Measurements from ENCODE around the gene KRTAP10-4.
A peak's percentile ranks its signal among the peaks of the same experiment; 100 is the strongest.

The KRTAP10-4 gene

DNA sequence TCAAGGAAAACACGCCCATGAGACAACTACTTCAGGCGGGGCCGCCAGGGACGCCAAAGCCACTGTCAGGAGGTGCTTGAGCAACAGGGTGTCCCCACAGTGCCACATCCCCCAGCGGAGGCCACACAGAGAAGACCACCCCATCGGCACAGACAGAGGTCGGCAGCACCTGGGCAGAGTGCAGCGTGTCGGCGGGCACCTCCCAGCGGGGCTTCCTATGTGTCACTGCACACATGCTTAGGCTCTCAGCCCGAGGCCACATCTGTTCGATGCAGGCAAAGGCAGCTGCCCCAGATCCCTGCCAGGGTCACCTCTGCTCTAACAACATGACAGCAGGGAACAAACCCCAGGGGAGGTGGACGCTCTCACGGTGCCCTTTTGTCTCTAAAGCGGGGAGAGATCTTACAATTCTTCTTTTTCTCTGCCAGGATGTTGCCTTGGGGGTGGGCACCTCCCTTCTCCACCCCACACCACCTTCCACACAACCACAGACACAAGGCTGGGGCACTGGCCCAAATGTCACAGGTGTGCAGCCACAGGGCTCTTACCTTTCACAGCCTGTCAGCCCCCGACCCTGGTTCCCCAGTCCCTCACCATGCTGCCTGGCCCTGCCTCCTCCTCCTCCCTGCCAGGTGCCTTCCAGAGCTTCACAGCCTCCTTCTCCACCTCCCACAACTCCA lies 42.5 kb downstream of the KRTAP10-4 start:
- DNase-seq (ENCODE audit: low read depth in 3 of 3, low spot score in 1 of 3) = no peak

DNA sequence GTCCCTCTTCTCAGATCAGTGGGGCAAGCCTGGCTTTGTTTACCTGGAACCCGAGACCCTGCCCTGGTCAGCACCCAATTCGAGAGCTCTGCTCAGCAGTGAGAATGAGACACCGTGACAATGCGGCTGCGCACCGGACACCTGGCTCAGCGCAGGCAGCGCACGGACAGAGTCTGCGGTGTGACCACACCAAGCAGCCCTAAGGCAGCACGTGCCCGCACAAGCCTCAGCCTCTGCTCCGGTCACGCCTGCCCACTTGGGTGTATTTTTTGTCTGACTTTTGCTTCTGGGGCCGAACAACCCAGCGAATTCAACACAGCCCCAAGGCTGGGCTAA lies 43.0 kb downstream of the KRTAP10-4 start:
- no peak for DNase-seq (ENCODE audit: low read depth in 3 of 3, low spot score in 1 of 3)

DNA sequence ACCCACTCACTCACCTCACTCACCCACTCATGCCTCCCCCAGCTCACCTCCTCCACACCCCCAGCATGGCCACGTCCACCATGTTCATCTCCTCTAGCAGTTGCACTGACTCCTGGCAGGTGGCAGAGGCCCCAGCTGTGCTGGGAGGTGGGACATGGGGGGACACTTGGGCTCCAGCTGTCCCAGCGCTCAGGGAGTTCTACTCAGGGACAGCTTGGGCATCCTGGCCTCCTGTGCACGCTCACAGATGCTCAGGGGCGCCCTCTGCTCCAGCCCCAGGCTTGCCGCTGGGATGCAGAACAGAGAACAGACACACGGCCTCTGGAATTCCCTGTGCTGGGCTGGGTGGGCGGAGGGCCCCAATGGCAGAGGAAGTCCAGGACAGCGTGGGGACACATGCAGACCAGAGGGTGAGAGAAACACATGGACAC lies 43.6 kb downstream of the KRTAP10-4 start:
- no peak for DNase-seq (ENCODE audit: low read depth in 3 of 3, low spot score in 1 of 3)

DNA sequence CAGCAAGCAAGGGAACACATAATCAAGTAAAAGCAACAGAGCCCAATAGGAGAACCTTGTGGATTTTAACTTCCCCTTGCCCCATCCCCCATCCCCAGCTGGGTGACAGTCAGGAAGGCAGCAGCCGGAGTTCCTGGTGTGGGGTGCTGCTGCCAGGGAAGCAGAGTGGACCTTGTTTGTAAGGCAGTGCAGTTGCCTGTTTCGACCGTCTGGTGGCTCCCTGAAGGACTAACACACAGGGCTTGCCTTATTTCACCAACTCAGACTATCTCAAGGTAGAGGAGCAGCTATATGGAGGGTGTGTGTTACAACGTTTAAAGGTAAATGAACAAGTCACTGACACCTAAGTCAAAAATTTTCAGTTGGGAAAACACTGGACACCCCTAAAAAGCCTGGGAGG lies 45.0 kb downstream of the KRTAP10-4 start:
- DNase-seq (ENCODE audit: low read depth in 3 of 3, low spot score in 1 of 3) = no peak

DNA sequence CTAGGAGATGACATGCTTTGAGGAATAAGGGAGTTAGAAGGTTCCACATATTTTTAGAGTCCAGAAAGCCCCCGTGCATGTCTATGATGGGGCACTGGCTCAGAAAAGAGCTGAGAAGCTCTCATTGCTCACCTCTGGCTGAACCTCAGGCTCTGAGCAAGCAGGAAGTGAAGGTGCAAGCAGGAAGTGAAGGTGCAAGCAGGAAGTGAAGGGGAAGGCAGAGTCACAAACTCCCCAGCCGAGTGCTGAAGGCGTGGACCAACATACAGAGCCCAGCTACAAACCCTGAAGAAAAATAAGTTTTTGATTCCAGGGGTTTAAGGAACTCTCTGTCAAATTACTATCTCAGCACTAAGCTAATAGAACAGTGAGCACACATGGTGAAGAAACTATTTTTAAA lies 45.4 kb downstream of the KRTAP10-4 start:
- peak; percentile 15 to 36 (median 31) for DNase-seq (ENCODE audit: low read depth in 3 of 3, low spot score in 1 of 3)

DNA sequence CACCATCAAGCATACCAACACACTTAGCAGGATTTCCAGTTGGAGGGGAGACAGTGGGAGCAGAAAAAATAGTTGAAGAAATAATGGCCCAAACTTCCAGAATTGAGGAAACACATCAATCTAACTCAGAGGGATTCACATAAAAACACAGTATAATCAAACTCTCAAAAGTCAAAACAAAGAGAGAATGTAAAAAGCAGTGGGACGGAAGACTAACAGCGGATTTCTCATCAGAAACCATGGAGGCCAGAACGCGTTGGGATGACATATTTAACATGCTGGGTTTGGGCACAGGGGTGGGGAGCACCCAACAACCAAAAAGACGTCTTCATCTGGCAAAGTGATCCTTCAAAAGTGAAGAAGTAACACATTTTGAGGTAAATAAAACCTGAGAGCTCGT lies 46.4 kb downstream of the KRTAP10-4 start:
- no peak for DNase-seq (ENCODE audit: low read depth in 3 of 3, low spot score in 1 of 3)

DNA sequence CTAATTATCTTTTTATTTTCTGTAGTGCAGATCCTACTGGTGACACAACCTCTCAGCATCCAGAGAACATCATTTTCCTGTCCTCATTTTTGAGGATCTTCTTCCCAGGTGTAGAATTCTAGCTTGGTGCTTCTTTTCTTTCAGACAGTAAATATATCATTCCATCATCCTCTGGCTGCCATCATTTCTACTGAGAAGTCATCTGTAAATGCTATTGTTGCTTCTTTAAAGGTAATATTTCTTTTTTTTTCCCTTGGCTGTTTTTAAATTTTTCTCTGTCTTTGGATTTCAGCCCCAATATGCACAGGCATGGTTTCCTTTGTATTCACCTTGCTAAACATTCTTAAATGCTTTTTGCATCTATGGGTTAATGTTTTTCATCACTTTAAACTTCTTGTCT lies 50.0 kb downstream of the KRTAP10-4 start:
- DNase-seq (ENCODE audit: low read depth in 3 of 3, low spot score in 1 of 3) = no peak

Measured in stimulated activated CD4-positive, alpha-beta T cell treated with anti-CD3 and anti-CD28 coated beads, TNF-alpha, amount 100 ng/mL, for 1 hour (primary cell).